Measurements from ENCODE around the gene CLCN7. TPM values are rescaled to one million over a fixed set of nuclear protein-coding genes. Genes with fewer than 3 reads are reported as not detected.

Gene CLCN7
- total RNA-seq, 2 donors from 2014 or later: 35.8 to 52.6 TPM

- no peak for DNase-seq (ENCODE audit: low spot score)
- intact Hi-C loops (cut with DNase I): no loop called here
These were observed 77.0 kb downstream of the CLCN7 start for GRCh38 chr16:1397779-1398178.

DNA sequence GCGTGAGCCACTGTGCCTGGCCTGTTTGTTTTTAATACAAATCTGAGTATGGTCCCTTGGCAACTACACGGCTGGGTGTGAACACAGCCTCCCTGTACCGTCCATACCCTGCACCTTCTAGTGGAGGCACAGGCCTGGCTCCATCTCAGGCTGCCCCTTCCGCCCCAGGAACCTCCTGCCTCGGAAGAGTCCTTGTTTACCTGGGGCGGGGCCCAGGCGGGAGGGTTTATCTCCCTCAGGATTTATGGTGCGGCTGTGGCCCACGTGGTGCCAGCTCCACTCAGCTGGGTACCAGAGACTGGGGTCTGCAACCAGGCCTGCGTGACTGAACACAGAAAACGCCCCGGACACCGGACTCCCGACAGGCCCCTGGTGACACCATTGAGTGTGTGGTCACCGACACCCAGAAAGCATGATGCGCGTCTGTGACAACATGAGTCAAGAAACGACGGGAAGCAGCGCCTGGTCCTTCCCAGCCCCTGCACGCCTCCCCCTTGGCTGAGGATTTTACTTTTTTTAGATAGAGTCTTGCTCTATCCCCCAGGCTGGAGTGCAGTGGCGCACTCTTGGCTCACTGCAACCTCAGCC is 79.3 kb downstream of the CLCN7 start:
- DNase-seq (ENCODE audit: low spot score): no peak
- intact Hi-C loops (cut with DNase I): no loop called here

Other genes starting within 250 kb of the CLCN7 start
- gene TPSG1, start 249.8 kb downstream of the CLCN7 start, total RNA-seq: 1 to 10 TPM in 1 of 2 donors, under 1 TPM in 1; 0.52 to 1.3 TPM
- gene TPSB2, start 244.8 kb downstream of the CLCN7 start, total RNA-seq: 10 to 100 TPM; 24.3 to 58.7 TPM
- gene TPSAB1, start 234.3 kb downstream of the CLCN7 start, total RNA-seq: 10 to 100 TPM; 12.2 to 48.3 TPM
- 1 to 10 TPM in 1 of 2 donors, under 1 TPM in 1; 0.57 to 4.1 TPM for gene TPSD1, start 219.0 kb downstream of the CLCN7 start, total RNA-seq
- gene UBE2I, start 165.4 kb downstream of the CLCN7 start, total RNA-seq: 10 to 100 TPM; 68.0 to 68.4 TPM
- under 1 TPM; 0.24 to 0.56 TPM for gene BAIAP3, start 141.4 kb downstream of the CLCN7 start, total RNA-seq
- 10 to 100 TPM; 40.4 to 40.7 TPM for gene TSR3, start 123.2 kb downstream of the CLCN7 start, total RNA-seq
- gene GNPTG, start 123.1 kb downstream of the CLCN7 start, total RNA-seq: 10 to 100 TPM; 48.4 to 55.6 TPM
- 10 to 100 TPM in 1 of 2 donors, 1 to 10 TPM in 1; 9.9 to 11.3 TPM for gene UNKL, start 60.3 kb downstream of the CLCN7 start, total RNA-seq
- gene UQCC4, start 54.3 kb downstream of the CLCN7 start, total RNA-seq: 1 to 10 TPM; 8.9 to 9.9 TPM
- gene PERCC1, start 44.0 kb downstream of the CLCN7 start, total RNA-seq: not detected
- gene CCDC154, start 30.5 kb downstream of the CLCN7 start, total RNA-seq: under 1 TPM; 0.42 to 0.76 TPM
- gene PTX4, start 13.9 kb upstream of the CLCN7 start, total RNA-seq: under 1 TPM in 1 of 2 donors, not detected in 1; 0.14 TPM
- 10 to 100 TPM; 20.8 to 21.4 TPM for gene TELO2, start 18.3 kb upstream of the CLCN7 start, total RNA-seq
- gene TMEM204, start 58.6 kb upstream of the CLCN7 start, total RNA-seq: 10 to 100 TPM; 23.7 to 36.5 TPM
- 10 to 100 TPM; 13.1 to 14.9 TPM for gene IFT140, start 137.0 kb upstream of the CLCN7 start, total RNA-seq
- gene CRAMP1, start 137.3 kb upstream of the CLCN7 start, total RNA-seq: 10 to 100 TPM; 12.1 to 12.4 TPM
- gene JPT2, start 203.3 kb upstream of the CLCN7 start, total RNA-seq: 10 to 100 TPM; 23.3 to 31.1 TPM
- gene MAPK8IP3, start 231.2 kb upstream of the CLCN7 start, total RNA-seq: 10 to 100 TPM; 37.1 to 42.3 TPM